GM12801 (cell line): Measurements from ENCODE around the gene SNAP29.

Source experiments
- TF ChIP-seq, protein P1 (sequence below): IDR thresholded peaks from one replicate; pipeline ENCODE4 v1.5.1; 2011; ENCODE audit warnings: control low read depth; ENCODE audit not compliant: insufficient read length; ENCODE audit errors: extremely low read depth

The SNAP29 gene

GRCh38 chr22:20815477-20816050 is 43.2 kb upstream of the SNAP29 start:
- TF ChIP-seq, protein P1, sequence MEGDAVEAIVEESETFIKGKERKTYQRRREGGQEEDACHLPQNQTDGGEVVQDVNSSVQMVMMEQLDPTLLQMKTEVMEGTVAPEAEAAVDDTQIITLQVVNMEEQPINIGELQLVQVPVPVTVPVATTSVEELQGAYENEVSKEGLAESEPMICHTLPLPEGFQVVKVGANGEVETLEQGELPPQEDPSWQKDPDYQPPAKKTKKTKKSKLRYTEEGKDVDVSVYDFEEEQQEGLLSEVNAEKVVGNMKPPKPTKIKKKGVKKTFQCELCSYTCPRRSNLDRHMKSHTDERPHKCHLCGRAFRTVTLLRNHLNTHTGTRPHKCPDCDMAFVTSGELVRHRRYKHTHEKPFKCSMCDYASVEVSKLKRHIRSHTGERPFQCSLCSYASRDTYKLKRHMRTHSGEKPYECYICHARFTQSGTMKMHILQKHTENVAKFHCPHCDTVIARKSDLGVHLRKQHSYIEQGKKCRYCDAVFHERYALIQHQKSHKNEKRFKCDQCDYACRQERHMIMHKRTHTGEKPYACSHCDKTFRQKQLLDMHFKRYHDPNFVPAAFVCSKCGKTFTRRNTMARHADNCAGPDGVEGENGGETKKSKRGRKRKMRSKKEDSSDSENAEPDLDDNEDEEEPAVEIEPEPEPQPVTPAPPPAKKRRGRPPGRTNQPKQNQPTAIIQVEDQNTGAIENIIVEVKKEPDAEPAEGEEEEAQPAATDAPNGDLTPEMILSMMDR: no peak

GRCh38 chr22:20816559-20816958 is 42.2 kb upstream of the SNAP29 start:
- TF ChIP-seq, protein P1: no peak

GRCh38 chr22:20818471-20818870 is 40.3 kb upstream of the SNAP29 start:
- TF ChIP-seq, protein P1: no peak

GRCh38 chr22:20819471-20819870 is 39.3 kb upstream of the SNAP29 start:
- TF ChIP-seq, protein P1: no peak

DNA sequence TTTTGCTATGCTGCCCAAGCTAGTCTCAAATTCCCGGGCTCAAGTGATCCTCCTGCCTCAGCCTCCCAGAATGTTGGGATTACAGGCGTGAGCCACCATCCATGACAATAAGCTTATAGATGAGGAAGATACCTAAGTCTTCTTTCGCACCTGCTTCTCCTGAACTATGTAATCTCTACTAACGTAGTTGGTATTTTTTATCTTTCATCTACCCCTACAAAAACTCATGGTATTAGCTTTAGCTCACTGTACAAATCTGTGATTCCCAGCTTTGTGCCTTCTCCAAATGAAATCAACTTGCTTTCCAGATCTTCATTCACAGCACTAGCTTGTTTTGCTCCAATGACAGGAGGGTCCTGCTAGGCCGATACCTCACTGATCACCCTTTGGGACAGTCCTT is 36.6 kb upstream of the SNAP29 start:
- TF ChIP-seq, protein P1: no peak

- TF ChIP-seq, protein P1: no peak
These were observed 35.5 kb upstream of the SNAP29 start for GRCh38 chr22:20823264-20823663.

DNA sequence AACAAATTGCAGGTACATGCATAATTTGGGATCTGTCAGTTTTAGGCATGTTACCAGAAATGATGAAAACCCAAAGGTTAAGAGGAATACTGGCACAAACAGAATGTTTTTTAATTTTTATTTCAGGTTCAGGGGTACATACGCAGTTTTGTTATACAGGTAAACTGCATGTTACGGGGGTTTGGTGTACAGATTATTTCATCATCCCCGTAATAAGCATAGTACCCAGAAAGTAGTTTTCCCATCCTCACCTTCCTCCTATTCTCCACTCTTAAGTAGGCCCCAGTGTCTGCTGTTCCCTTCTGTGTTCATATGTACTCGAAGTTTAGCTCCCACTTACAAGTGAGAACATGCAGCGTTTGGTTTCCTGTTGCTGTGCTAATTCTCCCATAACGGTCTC is 33.2 kb upstream of the SNAP29 start:
- TF ChIP-seq, protein P1: no peak
